Activated CD4-positive, alpha-beta T cell treated with anti-CD3 and anti-CD28 coated beads, Interleukin-2, Interleukin-4, amounts not matched to agents 100 ng/mL and 50 ng/mL, durations not matched to agents 16 hours and 8 hours (primary cell): ENCODE data around the gene CCR8.

Experiments used
- DNase-seq: peaks from one replicate; pipeline ENCODE4 v3.0.0-alpha.2; 2020; ENCODE audit warnings: low spot score

The CCR8 gene, protein sequence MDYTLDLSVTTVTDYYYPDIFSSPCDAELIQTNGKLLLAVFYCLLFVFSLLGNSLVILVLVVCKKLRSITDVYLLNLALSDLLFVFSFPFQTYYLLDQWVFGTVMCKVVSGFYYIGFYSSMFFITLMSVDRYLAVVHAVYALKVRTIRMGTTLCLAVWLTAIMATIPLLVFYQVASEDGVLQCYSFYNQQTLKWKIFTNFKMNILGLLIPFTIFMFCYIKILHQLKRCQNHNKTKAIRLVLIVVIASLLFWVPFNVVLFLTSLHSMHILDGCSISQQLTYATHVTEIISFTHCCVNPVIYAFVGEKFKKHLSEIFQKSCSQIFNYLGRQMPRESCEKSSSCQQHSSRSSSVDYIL

DNA sequence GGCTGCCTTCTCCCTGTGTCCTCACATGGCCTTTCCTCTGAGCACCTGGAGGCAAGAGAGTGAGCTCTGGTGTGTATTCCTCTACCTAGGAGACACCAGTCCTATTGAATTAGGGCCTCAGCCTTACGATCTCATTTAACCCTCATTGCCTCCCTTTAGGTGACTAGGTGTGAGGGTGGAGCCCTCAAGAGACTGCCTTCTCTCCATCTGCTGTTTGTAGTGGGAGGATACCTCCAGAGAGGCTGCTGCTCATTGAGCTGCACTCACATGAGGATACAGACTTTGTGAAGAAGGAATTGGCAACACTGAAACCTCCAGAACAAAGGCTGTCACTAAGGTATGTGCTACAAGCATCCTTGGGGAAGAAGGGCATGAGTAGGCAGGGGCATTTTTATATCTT lies at the start of gene CCR8:
CCR8 (plus strand) TSS at position 217 of the 400 bp plus-strand sequence. CDS start 2,623 bp downstream, outside the sequence.
- no peak for DNase-seq

DNA sequence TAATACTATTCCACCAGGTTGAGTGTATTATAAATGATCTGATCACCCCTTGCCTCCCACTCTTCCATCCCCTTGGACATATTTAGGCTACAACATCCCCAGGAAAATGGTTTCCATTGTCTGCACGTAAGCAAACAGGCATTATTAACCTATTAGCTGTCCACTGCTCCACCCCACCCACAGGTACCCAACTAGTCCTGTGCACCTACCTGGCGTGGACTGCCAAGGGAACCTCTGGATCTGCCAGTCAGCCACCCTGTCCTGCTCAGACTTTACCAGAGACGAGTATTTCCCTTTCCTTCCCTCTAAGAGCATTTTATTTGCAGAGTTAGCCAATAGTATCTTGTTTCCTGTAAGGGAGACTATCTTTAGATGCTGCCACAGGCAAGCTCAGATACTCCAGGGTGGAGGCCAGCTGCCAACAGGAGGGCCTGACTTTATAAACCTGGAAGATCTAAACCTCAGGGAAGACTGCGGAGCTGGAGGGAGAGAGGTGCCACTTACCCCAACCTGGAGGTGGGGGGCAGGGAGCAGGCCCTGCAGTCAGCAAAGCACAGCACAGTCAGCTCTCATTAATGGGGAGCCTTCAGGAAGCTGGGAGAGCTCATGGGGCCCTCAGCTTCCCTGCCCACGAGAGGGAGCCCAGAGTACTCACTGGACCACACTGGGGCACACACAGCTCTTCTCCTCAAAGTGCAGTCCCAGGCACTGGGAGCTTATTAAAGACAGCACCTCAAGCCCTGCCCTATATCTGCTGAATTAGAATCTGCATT lies 49.6 kb upstream of the CCR8 start, which contains the start of gene CX3CR1:
CX3CR1 (minus strand) TSS at position 292 of the 773 bp plus-strand sequence. CDS start 13,527 bp downstream, outside the sequence.
- no peak for DNase-seq

DNA sequence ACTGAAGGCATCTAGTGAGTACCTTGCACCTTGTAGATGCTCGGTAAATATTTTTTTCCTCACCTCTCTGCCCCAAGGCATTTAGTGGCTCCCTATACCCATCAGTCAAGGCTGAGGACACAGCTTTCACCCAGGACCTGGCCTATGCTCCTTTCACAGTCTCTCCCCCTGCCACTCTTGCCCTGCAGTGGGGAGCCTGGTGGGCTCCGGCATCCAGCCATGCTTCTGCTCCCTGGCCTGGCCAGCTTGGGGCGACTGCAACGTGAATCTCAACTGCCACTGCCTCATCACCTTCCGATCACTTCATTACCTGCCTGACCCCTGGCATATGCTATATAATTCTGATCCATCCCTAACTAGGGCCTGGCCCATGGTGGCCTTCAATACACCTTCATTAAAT lies 48.9 kb upstream of the CCR8 start:
- no peak for DNase-seq

DNA sequence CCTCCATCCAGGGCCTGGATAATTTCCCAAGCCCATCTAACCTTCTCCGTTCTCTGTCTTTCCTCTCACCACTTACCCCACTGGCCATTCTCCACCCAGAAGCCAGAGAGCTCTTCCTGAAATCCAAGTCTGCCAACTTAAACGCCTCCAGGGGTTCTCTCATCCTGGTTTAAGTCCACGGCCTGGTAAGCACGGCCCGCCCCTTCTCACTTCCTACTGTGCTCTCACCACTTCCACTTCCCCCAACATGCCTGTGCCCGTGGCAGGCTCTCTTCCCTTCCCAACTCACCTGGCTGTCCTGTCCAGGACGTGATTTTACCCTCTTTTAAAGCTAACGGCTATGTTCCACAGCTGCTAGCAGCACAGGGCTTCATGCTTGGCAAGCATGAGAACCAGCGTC lies 48.0 kb upstream of the CCR8 start:
- DNase-seq = no peak

DNA sequence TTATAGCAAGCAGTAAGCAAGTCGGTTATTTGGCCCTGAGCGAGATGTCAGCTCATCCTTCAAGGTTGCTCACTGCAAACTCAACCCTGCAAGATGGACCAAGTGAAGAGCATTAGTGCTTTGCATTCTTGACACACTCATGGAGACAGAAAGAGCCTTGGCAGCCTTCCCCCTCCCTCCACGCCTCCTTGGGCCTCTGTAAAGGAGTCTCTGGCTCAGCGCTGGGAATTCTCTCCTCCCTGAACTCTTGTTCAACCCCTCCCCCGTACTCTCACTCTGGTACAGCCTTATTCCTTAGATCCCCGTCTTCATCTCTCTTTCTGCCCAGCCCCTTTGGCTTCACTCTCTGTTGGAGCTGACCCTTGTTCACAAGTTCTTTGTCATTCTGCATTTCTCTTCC lies 47.5 kb upstream of the CCR8 start:
- no peak for DNase-seq

DNA sequence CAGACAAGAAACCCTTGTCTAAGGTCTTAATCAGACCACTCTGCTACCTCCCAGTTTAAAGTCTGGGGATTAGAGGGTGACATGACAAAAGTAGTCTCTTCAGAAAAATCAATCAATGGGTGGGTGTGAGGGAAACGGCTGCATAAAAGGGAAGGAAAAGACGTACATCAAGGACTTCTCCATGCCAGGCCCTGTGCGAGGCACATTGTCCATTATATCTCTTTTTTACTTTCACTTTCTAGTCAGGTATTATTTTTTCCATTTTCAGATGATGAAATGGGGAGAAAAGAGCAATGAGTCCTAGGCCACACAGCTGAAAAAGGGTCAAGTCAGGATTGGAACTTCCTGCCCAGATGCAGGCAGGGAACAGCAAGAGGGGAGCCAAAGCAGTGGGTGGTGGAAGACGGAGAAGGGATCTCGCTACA lies 45.0 kb upstream of the CCR8 start:
- DNase-seq = no peak

DNA sequence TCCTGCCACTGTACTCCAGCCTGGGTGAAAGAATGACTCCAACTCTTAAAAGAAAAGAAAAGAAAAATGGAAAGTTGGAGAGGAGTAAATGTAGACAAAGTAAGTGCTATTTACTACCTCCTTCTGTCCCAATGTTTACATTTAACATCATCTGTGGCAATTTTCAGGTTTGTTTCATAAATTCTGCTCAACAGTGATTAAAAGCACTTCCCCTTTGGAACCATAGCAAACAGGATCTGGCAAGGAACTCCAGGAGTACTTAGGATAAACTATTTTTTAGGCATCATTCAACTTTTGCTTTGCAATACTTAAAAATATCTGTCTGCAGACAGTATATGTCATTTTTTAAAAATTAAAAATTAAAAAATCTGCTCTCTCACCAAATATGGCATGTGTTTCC lies 44.2 kb upstream of the CCR8 start:
- no peak for DNase-seq

DNA sequence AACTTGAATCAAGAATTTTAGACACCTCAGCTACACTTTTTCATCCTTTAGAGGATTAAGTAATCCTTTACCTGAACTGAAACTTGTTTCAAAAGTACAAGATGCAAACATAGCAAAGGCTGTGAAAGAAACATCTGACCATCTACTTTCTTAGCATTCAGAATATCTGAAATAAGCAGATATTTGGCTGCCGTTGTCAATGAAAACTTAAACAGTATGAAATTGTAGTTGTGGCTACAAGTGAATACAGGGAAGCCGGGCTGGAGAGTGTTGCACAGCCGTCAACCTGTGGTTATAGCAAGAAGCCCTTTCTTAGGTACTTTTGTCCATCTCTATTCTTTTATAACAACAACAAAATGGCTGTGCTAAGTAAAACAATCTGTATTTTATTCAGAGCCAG lies 42.7 kb upstream of the CCR8 start:
- DNase-seq = no peak

DNA sequence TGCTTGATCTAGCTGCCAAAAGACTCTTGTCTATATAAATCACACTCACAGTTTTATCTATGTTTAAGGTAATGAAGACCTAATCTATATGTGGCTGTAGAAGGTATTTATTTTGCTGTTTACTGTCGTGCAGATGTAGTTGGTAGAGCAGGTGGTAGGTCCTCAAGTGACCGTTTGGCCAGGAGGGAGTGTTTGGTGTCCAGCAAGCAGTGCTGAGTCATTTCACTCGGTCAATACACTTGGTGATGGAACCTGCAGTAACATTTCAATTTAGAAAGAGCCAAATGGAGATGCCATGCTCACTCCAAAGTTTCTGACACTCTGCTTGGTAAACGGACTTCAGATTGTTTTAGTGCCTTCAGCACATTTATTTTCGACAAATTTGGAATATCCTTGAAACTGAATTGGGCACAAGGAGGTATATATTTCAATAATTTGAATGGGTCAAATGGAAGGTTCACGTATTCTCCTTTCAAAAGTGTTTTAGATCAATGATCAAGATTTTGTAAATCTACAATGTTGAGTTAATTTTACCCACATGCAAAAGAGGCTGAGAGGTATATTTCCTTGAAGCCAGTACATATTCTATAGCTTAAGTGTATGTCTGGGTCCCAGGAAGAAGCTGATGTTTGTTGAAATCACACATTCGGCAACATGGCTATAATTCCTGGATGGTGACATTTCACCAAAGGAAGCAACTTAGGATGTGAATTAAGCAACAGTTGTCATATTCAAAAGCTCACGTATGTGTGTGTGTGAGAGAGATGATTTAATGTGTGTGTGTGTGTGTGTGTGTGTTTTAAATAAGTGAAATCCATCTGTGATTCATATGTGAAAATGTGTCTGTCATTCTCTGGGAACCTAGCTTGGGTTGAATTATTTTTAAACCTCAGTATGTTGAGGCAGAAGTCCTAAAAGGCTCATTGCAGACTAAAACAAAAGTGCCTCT lies 42.0 kb upstream of the CCR8 start:
- no peak for DNase-seq

DNA sequence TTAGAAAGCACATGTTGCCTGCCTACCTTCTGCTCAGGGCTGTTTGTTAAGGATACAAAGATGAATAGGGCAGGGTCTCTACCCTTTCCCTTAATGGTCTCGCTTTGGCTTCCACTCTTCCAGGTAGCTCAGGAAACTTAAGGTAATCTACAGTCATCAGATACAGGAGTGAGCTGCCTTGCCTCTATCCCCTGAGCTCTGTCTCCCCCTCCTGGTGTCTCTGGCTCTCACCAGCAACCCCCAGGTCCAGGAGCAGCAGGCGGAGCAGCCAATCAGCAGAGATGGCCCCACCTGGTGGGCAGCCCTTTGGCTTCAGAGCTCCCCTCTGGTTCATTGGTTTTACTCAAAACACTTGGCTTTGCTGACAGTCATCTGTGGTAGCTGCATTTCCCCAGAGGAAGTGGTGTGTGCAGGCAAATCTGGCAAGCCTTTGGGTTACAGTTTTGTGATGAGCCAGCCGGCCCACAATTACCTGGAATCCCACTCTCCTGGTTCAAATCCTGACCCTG lies 41.2 kb upstream of the CCR8 start:
- DNase-seq = peak; percentile 87

DNA sequence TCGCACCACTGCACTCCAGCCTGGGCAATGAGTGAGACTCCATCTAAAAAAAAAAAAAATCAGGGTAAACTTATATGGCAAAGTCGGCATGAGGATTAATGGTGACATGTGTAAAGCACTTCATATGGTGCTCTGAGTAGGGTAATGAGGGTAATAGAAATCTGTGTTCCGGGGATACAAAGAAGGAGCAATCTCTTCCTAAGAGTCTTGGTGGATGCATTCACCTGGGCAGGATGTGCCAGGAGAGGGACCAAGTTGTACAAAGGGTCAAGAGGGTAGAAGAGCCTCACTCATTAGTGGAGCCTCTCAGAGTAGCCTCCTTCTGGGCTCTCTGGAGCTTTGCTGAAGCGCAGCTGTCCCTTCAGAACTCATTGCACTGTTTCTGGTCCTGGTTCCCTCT lies 40.4 kb upstream of the CCR8 start:
- no peak for DNase-seq

DNA sequence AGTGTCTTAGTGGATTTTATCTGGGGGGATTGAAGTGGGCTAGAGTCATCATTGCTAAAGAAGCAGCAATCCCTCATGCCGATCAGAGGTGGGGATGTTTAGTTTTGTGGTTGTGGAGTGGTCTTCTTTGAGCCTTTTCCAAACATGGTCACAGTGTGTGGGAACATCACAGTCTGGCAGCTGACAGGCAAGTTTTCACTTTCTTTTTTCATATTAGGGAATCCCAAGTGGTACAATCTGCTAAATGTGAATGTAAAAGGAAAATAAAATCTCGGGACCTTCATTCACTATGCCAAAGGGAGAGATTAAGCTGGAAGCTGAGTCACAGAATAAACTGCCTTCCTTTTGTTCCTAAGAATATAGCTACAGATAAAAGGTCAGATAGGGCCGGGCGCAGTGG lies 39.3 kb upstream of the CCR8 start:
- no peak for DNase-seq

DNA sequence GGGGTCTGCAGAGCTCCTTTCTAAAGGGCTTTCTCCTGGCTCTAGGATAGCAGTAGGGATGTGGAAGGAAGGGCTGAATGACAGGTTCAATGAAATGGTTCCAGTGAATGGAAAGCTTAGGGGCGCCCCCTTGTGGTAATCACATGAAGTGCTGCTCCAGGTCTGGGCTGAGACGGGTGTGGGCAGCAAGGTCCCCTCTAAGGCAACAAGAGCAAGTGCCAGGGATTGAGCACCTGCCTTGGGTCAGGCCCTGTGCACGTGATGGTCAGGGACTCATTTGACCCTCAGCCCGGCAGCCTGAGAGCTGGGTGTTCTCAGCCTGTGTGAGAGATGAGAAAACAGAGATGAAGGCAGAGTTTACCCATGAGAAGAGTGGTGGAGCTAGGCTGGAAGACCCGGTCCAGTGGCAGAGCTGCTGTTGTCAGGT lies 37.6 kb upstream of the CCR8 start:
- DNase-seq = peak; percentile 80

DNA sequence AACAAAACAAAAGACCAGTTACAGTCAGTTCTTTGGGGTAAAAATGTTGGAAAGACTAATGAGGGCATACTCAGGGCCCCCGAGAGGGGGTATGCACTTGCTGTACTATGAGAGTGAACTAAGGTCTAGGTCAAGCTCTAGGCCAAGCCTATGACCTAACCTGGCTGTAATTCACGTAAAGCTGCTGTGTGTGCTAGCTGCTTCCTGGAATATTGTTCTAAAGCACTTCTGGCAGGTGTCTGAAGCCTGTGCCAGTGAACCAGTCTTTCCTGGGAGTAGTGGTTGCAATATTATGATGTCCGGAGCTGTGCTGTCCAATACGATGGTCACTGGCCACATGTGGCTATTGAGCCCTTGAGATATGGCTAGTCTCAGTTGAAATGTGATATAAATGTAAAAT lies 36.5 kb upstream of the CCR8 start:
- DNase-seq = no peak

DNA sequence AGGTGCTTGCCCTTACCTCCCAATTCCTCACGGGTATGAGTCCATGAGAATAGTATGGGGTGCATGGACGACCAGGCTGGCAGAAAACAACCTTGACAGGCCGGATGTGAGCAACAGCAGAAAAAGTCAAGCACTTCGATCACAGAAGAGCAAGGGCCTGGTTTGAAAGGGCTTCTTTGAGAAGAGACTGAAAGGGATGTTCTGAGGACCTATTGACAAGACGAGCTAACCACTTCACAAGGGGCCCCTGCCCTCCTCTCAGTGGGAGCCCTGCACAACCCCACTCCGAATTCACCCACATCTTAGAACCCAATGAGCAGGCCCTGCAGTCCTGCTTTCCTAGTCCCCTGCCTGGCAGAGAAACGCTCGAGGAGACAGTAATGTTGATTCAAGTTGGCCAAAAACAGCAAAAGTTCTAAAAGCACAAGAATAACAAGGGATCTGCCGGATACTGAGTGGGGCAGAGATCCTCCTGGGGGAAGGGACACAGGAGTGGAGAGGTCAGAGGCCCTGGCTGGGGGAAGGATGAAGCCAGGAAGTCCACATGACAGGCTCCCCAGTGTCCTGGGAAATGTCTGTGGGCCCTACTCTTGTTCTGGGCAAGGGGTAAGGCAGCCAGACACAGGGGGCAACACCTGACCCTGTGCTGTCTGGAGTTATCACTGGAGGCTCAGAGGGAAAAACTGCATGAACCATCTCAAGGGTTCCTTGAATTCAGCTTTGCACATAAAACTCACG lies 34.9 kb upstream of the CCR8 start:
- DNase-seq = no peak

DNA sequence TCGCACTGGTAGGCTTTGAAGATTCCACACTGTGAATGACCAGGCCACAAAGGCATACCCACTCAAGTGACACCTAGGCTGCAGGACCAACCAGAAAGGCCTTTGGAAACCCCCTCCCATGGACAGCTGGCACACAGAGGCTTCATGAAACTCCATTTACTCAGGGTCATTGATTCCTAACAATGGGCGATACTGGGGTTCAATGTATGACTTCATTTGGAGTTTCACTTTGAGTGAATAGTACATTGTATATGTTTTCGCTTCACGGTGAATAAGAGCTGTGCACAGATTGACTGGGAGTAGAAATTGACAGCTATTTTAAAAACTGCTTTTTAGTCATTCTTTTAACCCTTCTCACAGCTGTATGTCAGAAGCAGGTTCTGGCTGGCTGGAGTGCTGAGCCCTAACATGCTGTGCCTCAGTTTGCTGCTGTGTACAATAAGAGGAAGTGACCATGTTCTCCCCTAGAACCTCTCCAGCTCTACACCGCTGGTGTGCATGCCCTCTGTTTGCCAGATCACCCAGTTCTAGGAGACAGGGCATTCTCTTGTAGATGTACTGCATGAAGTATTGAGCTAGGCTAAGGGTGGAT lies 34.2 kb upstream of the CCR8 start:
- peak; percentile 67 for DNase-seq

DNA sequence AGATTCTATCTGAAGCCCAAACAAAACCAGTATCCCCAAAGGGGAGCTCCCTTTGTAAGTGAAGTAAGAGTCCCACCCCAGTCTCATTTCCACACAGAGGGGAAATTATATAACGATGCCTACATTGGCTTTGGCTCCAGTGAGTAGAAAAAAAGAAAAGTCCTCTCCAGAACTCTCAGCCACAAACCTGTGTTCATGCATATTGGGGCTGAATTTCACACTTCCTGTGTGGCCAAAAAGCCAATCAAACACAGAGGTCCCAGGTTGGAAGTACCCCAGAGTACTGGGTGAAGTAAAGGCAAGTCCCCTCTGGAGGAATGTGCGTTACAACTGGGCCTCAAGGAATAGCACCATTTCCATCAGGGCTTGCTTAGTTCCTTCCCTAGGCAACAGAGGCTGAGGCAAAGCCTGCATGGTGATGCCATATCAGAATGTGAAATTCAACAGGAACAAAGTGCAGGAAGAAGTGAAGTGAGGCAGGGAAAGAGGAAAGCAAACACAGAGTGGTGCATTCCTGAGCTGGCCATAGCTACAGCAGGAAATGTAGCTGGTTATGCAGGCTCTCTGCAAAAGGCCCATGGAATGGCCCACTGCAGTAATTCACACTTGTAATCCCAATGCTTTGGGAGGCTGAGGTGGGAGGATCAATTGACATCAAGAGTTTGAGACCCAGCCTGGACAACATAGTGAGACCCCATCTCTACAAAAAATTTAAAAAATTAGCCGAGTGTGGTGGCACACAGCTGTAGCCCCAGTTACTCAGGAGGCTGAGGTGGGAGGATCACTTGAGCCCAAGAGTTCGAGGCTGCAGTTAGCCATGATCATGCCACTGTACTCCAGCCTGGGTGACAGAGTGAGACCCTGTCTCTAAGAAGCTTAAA lies 33.1 kb upstream of the CCR8 start:
- no peak for DNase-seq

DNA sequence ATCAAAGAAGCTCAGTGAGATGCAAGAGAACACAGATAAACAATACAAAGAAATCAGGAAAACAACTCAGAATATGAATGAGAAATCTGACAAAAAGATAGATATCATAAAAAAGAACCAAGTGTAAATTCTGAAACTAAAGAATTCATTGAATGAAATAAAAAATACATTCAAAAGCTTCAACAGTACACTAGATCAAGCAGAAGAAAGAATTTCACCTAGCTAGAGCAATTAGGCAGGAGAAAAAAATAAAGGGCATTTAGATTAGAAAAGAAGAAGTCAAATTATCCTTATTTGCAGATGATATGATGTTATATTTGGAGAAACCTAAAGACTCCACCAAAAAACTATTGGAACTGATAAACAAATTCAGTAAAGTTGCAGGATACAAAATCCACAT lies 30.2 kb upstream of the CCR8 start:
- DNase-seq = no peak

DNA sequence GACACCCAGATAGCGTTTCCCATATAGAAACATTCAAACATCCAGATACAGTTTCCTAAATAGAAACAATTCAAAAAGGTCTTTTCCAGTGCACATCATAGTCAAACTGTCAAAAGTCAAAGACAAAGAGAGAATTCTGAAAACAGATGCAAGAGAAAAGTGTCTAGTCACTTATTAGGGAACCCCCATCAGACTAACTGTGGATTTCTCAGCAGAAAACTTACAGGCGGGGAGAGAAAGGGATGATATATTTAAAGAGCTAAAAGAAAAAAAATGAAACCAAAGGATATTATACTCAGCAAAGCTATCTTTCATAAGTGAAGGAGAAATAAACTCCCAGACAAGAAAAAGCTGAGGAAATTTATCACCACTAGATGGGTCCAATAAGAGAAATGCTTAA lies 27.3 kb upstream of the CCR8 start:
- DNase-seq = no peak

DNA sequence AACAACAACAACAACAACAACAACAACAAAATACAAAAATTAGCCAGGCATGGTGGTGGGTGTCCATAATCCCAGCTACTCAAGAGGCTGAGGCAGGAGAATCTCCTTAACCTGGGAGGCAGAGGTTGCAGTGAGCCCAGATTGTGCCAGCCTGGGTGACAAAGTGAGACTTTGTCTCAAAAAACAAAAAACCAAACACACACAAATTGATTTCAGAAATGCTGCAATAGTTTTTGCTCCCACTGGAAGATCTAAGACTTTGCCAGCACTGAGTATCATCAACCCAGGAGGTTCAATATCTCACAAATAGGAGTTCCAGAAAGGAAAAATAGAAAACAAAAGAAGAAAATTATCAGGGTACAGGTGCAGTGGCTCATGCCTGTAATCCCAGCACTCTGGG lies 16.2 kb upstream of the CCR8 start:
- no peak for DNase-seq
